CD4-positive, alpha-beta T cell treated with Interferon alpha-2 for 1 hour (primary cell): Measurements from ENCODE around the gene MAPK8.
A peak's percentile ranks its signal among the peaks of the same experiment; 100 is the strongest.

Source experiments
- DNase-seq, 2 donors: peaks; one replicate each; pipeline ENCODE4 v3.0.0-alpha.2; 2020 to 2022

Gene MAPK8

DNA sequence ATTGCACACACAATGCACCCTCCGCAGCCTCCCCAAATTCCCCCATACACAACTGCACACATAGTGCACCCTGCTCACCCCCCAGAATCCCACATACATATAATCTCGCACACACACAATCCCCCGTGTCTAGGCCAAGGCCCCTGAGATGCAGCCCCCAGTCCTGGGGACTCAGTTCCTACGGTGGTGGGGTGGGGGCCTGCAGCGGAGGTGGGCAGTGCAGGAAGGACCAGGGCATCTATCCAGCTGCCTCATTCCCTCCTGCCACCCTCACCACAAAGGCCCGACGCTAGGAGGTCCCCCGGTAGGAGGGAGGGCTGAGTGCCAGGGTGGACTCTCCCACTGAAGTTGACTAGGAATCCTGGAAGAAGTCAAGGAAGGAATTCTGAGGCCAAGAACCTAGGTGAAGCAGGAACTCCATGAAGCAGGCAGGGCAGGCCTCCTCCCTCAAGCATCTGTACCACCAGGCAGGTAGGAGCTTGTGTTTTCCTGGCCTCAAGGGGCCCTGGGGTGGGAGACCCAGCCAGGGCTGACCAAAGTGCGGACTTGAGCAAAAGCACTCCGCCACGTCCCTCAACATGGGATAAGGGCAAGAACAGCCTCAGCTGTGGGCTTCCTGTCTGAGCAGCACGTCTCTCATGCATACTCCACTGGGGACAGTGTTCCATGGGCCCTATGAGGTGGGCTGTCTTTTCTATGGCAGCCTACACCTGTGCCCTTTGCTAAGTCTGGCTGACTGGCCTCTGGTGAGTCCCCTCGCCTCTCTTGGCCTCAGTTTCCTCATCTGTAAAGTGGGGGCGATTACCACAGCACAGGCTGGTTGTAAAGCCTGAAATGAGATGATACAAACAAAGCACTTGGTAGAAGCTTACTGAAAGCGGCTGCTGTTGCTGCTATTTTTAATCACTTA lies 145.7 kb downstream of the MAPK8 start:
- no peak for DNase-seq

DNA sequence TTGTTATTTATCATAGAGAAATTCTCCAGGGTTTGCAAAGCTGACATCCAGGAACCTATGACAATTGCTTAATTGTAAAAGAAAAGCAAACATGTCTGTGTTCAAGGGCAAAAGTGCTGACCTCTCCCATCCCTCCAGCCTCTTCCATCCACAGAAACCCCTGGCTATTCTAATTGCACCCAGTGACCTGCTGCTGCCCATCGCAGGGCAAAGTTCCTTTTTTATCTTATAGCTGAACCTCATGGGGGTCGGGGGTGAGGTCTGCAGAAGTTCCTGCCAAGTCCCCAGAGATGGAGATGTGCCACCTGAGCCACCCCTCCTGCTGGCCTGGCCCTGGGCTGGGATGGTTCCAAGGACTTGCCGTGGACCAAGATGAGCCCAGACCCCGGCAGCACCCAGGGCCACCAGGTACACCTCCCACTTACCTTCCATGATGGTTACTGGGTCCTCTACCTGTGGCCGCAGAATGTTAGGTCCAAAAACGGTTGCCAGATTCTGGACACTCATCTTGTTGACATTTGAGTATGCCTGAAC lies 146.5 kb downstream of the MAPK8 start:
- DNase-seq, result no peak

DNA sequence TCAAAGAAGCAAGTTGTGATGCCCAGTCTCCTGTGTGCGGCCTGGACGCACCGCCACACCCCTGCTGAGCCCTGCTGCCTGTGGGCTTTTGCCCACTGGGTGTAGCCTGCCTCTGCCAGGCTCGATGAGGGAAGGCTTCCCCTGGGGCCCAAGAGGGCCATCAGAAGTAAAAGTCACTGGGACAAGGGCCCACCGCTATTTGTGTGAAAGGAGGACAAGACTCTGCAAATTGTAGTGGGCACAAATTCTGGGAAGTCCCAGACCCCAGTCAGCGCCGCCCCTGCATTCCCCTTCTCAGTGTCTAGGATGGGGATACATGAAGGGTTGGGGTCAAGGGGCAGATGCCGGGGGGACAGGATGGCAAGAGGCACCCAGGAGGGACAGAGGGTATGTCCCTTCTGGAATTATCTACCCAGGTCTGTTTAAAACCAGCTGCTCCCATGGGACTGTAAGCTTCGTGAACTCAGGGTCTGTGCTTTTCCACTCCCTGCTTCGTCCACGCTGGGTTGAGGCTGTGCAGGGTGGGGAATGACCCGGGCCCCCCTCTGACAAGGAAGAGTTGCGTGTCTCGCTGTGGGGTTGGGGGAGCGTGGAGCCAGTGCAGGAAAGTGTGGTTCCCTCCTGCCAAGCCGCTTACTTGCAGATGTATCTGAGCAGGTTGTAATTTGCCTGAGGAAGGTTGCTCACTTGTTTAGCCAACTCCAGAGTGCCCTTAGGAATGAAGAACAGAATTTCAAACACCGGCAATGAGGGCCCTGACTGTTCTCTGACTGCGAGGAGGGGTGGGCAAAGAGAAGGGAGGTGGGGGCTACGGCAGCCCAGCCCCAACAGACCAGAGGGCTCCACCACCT lies 147.2 kb downstream of the MAPK8 start:
- no peak for DNase-seq

DNA sequence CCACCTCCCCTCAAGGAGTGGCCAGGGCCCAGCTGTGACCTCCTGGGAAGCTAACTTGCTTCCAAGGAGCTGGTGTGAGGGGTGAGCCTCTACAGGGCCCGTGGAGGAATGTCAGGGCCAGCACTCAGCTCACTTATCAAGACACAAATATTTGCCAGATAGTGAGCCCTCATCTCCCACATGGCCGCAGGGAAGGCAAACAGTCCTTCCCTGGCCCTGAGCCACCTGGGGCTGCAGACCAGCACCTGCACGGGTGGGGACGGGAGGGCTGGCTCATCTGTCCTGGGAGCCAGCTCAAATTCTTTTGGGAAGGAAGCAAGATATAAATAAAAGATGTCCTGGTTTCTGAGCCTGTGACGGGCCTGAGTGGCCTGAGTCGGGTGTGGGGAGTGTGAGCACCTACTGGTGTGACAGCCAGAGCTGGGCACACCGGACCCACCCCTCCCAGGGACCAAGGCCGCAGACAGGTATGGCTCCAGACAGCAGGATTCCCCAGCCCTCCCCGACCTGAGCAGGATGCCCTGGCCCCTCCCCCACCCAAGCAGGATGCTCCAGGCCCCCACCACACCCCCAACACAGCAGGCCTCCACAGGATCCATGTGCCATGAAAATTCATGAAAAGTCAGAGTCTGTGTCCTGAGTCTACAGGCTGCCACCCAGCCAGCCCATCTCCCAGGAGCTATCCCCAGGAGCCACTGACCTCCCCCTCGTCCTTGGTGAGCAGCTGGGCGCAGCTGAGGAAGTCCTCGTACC lies 148.0 kb downstream of the MAPK8 start:
- DNase-seq, result no peak

- DNase-seq, result no peak
Observed at GRCh38 chr10:48455055-48455391, 148.5 kb downstream of the MAPK8 start.

DNA sequence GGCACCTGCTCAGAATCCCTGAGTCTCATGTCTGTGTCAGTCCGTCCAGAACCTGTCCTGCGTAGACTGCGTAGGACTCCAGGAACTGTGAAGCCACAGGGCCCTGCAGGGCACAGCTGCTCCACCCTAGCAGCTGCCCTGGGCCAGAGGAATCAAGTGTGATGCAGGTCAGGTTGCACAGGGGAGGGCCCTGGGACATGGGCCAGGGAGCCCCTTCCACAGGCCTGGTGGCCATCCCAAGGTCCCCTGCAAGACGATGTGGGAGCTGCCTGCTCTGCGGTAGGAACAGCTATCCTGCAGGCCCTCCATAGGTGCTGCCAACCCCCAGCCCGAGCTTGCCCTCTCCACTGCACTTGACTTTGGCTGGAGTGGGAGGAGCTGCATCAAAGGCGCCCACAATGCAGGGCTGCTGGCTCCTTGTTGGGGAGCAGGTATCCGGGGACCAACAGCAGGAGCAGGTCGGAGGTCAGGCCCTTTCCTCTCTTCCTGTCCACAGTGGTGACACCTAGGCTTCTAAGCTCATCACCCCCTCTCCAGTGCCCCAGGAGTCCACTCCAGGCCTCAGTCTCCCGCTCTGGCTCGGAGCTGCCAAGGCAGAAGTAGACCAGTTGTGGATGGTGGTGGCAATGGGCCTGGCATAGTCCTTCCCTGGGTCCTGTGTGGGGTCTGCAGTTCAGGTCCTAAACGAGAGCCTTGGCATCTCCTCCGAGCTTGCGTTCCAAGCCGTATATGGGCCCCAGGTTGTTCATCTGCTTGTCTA lies 149.1 kb downstream of the MAPK8 start:
- DNase-seq, result no peak

DNA sequence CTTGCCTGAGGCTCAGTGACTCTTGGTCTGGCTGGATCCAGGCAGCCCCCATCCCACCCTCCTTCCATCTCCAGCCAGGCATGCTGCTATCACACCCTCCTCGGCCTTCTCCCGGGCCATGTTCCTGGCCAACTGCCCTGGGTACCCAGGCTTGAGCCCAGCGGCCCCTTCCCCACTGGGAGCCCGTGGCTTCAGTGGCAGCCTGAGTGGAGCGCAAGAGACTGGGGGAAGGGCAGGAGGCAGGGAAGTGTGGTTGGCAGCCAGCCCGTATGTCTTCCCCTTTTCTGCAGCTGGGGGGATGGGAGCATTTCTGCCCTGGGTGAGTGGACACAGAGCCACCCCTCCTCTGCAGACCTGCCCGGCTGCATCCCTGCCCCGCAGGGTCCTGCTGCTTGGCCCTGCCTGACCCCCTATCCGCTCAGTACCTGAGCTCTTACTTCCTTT lies 149.9 kb downstream of the MAPK8 start:
- peak in 1 of 2 donors; percentile 46 for DNase-seq

DNA sequence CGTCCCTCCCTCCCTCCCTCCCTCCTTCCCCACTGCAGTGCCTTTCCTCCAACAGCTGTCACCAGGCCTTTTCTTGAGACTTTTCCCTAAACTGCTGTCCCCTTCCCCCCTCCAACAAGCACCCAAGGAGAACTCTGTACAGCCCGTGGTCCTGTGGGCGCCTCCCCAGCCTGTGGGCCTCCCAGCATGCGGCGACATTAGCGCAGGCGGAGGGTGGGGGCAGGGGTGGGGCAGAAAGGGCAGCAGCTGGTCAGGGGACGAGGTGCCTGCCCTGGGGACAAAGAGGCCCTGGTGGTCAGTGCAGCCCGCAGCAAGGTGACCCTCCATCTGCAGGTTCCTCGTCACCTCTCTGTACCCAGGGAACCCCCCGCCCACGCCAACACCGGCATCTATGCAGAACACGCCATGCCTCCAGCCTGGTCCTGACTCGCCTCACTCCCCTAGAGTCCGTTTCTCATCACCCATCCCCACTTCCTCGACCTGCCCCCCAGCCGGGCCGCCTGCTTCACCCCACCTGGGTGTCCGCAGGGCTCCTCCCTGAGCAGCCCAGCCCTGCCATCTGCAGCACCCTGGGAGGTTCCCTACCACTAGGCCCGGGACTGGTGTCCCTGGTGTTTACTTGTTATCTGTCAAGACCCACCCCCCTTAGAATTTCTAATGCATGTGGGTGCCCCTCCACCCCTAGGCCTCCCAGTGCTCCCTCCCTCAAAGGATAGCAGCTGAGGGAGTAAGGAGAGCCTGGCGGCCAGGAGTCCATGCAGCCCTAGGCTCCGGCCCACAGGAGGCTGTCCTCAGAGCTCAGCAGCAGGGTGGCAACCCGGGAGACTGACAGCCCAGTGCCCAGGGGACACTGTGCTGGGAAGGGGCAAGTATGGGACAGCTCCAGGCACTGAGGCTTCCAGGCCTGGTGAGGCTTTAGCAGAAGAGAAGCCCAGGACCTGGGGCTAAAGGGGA lies 150.6 kb downstream of the MAPK8 start:
- DNase-seq, result no peak

DNA sequence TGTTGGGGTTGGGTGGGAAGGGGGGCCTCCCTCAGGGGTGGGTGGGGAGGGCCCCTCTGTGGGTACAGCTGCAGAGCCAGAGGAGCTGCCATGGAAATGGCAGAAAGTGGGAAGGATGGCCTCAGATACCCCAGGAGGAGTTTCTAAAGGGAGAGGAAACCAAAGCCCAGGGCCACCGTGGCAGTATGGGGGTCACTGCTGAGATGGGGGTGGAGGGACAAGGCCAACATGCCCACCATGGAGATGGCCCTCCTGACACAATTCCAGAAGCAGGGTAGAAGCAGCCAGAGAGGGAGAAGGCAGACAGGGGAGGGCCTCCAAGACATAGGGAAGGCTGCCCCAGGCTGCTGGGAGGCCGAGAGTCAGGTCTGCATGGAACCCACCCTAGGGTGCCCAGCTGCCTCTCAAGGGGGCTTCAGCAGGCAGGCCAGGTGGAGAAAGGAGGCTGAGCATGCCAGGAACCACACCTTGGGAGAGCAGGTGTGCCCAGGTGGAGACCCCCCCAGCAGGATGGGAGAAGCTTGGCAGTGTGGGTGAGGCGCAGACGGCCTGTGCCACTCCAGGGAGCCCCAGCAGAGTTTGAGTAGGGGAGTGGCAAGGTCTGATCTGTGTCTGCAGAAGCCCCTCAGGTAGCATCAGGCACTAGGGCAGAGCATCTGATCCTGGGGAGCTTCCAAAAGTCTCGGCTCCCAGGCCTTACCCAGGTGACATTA lies 151.6 kb downstream of the MAPK8 start:
- DNase-seq, result no peak

DNA sequence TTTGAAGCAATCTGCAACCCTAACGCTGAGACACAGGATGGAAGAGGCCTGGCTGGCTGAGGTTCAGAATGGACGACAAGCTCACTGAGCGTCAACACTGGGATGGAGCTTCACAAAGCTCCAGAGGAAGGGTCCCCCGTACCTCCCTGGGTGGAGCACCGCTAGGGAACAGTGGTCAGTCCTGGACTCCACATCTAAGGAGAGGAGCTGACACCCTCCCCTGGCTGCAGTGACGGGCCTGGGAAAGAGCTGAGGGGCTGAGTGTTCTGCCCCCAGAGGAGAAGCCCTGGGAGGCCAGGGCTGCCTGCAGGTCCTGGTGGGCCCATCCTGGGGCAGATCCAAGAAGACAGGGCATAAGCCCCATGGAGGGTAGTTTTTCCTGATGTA lies 152.2 kb downstream of the MAPK8 start:
- no peak for DNase-seq

- DNase-seq, result no peak
Observed at GRCh38 chr10:48459270-48460150, 153.0 kb downstream of the MAPK8 start.

DNA sequence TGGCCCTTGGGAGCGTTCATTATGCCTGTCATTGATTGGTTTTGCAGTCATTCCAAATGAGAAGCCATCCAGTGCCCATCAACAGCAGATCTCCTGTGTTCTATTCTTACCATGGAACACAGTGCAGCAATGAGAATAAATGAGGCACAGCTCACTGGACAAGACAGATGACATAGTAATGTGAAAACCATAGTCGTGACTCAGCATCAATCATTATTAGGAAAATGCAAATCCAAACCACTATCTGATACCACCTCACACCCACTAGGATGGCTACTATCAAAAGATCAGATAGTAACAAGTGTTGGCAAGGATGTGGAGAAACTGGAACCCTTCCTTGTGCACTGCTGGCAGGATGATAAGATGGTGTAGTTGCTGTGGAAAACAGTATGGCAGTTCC lies 153.7 kb downstream of the MAPK8 start:
- no peak for DNase-seq

DNA sequence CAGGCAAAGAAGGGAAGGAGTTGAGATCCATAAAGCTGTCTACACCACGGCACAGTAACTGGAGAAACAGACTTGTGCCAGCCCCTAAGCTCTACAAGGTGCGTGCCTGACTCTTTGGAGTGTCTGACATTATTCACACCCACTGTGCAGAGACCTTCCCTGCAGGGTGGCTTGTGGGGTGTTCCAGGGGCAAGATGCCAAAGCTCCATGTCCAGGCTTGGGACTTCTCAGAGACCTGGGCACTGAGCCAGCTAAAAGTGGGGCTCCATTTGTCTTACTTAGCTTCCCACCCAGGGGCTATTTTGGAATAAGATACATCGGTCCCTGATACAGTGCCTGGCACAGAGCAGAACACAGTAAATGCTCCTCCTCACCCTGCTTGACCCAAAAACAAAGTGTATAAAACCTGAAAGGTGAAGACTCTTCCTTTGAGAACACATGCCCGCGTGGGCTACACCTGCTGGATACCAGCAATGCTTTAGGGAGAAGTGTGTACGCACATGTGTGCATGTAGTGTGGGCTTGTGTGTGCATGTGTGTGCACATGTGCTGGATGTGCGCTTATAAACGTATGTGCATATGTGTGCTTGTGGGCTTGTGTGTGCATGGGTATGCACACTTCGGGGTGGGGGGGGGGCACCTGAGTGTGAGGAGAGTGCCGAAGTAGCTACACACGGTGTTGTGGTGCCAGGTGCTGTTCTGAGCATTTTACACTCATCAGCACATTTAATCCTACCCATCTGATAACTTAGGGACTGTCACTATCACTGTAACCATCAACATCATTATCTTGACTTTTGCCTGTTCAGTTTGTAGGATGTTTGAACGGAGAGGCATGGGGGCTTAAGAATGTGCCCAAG lies 155.4 kb downstream of the MAPK8 start:
- DNase-seq, result no peak

DNA sequence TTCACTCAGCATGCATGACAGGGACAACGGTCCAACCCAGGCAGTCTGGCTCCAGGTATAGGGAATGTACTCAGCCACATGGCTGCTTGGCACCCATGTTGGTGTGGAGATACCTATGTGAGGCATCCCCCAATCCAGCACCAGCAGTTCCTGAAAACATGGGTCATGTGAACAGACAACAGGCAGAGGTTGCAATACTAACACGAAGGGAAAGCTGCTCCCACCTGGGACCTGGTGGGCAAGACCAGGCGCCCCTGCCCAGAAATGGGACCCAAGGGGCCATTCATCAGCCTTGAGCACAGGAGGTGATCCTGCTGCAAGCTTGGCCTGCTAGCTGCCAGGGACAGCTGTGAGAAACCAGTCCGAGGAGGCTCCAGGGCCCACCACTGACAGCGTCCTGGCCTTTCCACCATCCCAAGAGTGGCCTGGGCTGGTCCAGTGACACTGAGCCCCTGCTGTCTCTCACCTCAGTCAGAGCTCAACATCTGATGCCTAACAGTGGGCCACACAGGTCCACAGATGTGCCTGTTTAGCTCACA lies 156.1 kb downstream of the MAPK8 start:
- DNase-seq, result no peak

DNA sequence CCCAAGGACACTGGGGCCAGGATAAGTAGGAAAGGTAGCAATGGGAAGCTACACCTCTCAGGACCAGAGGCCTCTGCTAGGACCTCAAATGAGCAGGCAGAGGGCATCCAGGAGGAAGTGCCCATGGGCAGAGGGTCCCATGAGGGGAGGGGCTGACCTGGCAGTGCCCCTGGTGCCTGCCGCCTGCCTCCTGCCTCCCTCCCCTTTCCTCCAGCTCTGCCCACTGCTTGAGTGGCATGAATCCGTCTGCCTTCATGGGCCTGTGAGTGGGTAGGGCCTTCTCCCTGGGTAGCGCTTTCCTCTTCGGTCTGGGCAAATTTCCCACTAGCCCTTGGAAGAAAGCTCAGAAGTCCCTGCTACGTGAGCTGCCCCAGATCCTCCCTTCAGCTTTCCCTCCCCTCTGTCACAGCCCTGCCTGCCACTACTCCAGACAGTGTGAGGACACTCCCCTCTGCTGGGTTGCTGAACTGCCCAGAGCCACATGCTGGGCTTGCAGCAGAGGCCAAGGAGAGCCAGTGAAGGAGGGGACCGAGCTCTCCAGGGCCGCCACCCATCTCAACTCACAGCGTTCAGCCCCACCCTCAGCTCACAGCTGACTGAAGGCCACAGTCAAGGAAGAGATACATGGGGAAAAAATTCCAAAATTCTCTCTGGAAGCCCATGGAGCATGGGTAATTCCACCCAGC lies 157.0 kb downstream of the MAPK8 start:
- DNase-seq, result no peak

DNA sequence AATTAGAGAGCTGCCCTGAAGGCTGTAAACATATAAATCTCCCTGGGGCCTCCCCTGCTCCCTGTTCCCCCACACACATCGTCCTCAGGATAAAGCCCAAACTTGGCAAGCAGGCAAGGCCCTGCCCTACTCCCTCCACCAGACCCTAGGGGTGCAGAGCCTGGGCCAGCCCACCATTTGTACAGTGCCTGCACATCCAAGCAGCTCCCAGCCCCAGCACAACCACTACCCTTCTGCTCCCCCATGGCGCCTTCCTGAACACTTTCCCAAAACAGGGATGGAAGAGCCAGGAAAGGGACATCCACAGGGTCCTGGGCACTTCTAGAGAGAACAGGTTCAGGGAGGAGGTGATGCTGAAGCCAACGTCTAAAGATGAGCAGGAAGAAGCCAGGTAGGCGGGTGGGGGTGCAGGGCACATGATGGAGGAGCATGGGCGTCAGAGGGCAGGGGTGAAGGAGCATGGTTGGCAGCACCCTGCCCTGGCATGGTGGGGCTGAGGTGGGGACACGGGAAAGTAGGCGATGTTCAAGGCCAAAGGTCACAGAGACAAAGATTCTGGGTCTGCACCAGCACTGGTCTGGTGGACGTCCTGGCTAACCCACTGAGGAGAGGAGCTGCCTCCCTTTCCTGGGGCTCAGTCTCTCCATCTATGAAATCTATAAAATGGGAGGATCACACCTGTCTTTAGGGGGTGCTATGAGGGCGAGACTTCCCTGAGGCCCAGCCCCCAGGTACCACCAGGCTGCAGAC lies 157.8 kb downstream of the MAPK8 start:
- no peak for DNase-seq
